Right lobe of liver (tissue), 6 donors: ENCODE results near the gene SNED1. TPM values are rescaled to one million over a fixed set of nuclear protein-coding genes. Genes with fewer than 3 reads are reported as not detected.

Experiments
- ATAC-seq, 4 donors: fragments of 200-7000 bp; cut with Tn5 transposase; one replicate each; pipeline ENCODE4 v1.9.1; 2020; ENCODE audit warnings: mild to moderate bottlenecking in 4 of 4, moderate library complexity in 4 of 4
- DNase-seq, 3 donors: peaks; one replicate each; pipeline ENCODE4 v3.0.0-alpha.2; 2020
- H3K27ac ChIP-seq, 3 donors: fragments of 200-600 bp; one replicate each; pipeline ENCODE4 v1.8.0; 2022
- H3K27me3 ChIP-seq, 2 donors: fragments of 200-600 bp; one replicate each; pipeline ENCODE4 v1.8.0; 2022
- H3K36me3 ChIP-seq, 4 donors: fragments of 200-600 bp; sonication (generic) in 1 of 4; one replicate each; pipeline versions ENCODE4 v1.5.1 to v1.8.0; 2017 to 2022; ENCODE audit warnings: control low read depth in 1 of 4
- H3K4me1 ChIP-seq, 4 donors: fragments of 200-600 bp; sonication (generic) in 1 of 4; one replicate each; pipeline versions ENCODE4 v1.5.1 to v1.8.0; 2017 to 2022; ENCODE audit warnings: control low read depth in 1 of 4
- H3K4me3 ChIP-seq, 3 donors: fragments of 200-600 bp; one replicate each; pipeline ENCODE4 v1.8.0; 2022
- H3K9me3 ChIP-seq, 4 donors: fragments of 200-600 bp; sonication (generic) in 1 of 4; one replicate each; pipeline versions ENCODE4 v1.5.1 to v1.8.0; 2017 to 2022; ENCODE audit warnings: control low read depth in 1 of 4
- POLR2A ChIP-seq: fragments of 450-650 bp; IDR thresholded peaks from one replicate; pipeline ENCODE4 v1.6.1; 2017; ENCODE audit warnings: antibody characterized with exemption, mild to moderate bottlenecking
- WGBS: methylation state at CpG from one replicate; pipeline ENCODE4 v1.1.6; 2018; ENCODE audit warnings: low coverage, low lambda C conversion rate; ENCODE audit not compliant: insufficient coverage; ENCODE audit errors: missing lambda C conversion rate; 5-methylcytosine and 5-hydroxymethylcytosine counted together
- intact Hi-C, 2 donors: fragments of 100-400 bp; cut with DNase I; formaldehyde crosslinking; loops; one replicate each; pipeline versions ENCODE4 v1.11.2 to v1.14.1; 2022
- total RNA-seq, 6 experiments: library from RNA; depleted of rRNA in 2 of 6; stranded (reverse); fragments of >200 nt in 2 of 6; fragmentation: NEBNext Ultra II Directional in 3 of 6; extraction: Animal tissue kit (Norgen Biotek cat#: 25700) in 3 of 6; gene quantifications; one replicate each; pipeline versions ENCODE4 v1.1.0 to v1.2.4, GENCODE V29; 2016 to 2023
- TF ChIP-seq, protein P1 (sequence below), 4 donors: fragments of 200-600 bp in 3 of 4; fragments of 450-650 bp in 1 of 4; IDR thresholded peaks; one replicate each; pipeline versions ENCODE4 v1.5.1 to v1.8.0; 2016 to 2022; ENCODE audit warnings: antibody characterized with exemption in 4 of 4, mild to moderate bottlenecking in 2 of 4
- donor health status: DM: no; HTN: yes; CAD: no.
- donor health status: DM: no; HTN: no; CAD: no.
- donor health status: DM: no; HTN: no; CAD: no.
- donor health status: DM: no; HTN: yes; CAD: no.
- donor health status: DM: no; HTN: yes; CAD: no.

The SNED1 gene
- total RNA-seq, 6 experiments from 2014 or later = 7.4 to 27.8 (median 13.2) TPM

- Histone ChIP-seq H3K27me3 (no peaks in the 10 kb centered on the region), H3K4me3 (no peak overlapping the region), H3K36me3 (peaks cover 0 to 64% (median 4%) of the 10 kb centered on the region in 4 donors), H3K9me3 (no peaks in the 10 kb centered on the region), H3K27ac (no peak overlapping the region), H3K4me1 (no peaks in the 10 kb centered on the region)
- TF ChIP-seq POLR2A = no peak
- TF ChIP-seq, protein P1, sequence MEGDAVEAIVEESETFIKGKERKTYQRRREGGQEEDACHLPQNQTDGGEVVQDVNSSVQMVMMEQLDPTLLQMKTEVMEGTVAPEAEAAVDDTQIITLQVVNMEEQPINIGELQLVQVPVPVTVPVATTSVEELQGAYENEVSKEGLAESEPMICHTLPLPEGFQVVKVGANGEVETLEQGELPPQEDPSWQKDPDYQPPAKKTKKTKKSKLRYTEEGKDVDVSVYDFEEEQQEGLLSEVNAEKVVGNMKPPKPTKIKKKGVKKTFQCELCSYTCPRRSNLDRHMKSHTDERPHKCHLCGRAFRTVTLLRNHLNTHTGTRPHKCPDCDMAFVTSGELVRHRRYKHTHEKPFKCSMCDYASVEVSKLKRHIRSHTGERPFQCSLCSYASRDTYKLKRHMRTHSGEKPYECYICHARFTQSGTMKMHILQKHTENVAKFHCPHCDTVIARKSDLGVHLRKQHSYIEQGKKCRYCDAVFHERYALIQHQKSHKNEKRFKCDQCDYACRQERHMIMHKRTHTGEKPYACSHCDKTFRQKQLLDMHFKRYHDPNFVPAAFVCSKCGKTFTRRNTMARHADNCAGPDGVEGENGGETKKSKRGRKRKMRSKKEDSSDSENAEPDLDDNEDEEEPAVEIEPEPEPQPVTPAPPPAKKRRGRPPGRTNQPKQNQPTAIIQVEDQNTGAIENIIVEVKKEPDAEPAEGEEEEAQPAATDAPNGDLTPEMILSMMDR (IDR thresholded peaks at IDR 0.05) = no peak
- intact Hi-C loops = no loop called here
- no peak for DNase-seq
- 60% methylated on average over 2 of the region's 31 CpGs for WGBS
- ATAC-seq = no peak
Observed at GRCh38 chr2:241070811-241071676, 72.6 kb downstream of the SNED1 start.

- TF ChIP-seq, protein P1 (IDR thresholded peaks at IDR 0.05) = no peak
- H3K36me3 ChIP-seq = peaks cover 0 to 64% (median 4%) of the 10 kb centered on the region in 4 donors
- no peaks in the 10 kb centered on the region for H3K4me1 ChIP-seq
- no peaks in the 10 kb centered on the region for H3K27me3 ChIP-seq
- no peak overlapping the region for H3K27ac ChIP-seq
- H3K4me3 ChIP-seq = no peak overlapping the region
- H3K9me3 ChIP-seq = no peaks in the 10 kb centered on the region
- WGBS = 53% methylated on average over 2 of the region's 25 CpGs
- intact Hi-C loops = no loop called here
- no peak for DNase-seq
- ATAC-seq = no peak
Observed at GRCh38 chr2:241071677-241072111, 73.3 kb downstream of the SNED1 start.

DNA sequence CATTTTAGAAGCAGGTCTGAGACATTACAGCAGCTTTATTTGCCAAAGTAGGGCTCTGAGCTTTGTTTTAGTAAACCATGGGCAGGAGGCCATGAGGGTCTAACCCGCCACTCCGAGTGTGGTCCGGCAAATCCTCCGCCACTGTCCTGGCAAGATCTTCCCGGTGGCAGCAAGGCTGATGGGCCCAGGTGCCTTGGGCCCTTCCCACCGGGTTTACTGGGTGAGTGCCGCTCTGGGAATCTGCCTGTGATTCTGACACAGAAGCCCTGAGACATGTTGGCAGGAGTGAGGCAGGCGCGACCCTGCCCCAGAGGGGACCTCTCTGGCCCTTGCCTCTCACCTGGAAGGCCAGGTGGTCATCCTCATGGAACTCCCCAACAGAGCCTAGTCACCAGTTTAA is 73.7 kb downstream of the SNED1 start:
- H3K27ac ChIP-seq = no peak overlapping the region
- H3K36me3 ChIP-seq = peaks cover 0 to 64% (median 4%) of the 10 kb centered on the region in 4 donors
- no peaks in the 10 kb centered on the region for H3K9me3 ChIP-seq
- no peak overlapping the region for H3K4me3 ChIP-seq
- WGBS = no CpG with 5 or more reads among the region's 9 CpGs
- TF ChIP-seq POLR2A = no peak
- TF ChIP-seq, protein P1 (IDR thresholded peaks at IDR 0.05) = no peak
- DNase-seq (no peak), ATAC-seq (no peak)
- no peaks in the 10 kb centered on the region for H3K27me3 ChIP-seq
- intact Hi-C loops = no loop called here
- no peaks in the 10 kb centered on the region for H3K4me1 ChIP-seq

DNA sequence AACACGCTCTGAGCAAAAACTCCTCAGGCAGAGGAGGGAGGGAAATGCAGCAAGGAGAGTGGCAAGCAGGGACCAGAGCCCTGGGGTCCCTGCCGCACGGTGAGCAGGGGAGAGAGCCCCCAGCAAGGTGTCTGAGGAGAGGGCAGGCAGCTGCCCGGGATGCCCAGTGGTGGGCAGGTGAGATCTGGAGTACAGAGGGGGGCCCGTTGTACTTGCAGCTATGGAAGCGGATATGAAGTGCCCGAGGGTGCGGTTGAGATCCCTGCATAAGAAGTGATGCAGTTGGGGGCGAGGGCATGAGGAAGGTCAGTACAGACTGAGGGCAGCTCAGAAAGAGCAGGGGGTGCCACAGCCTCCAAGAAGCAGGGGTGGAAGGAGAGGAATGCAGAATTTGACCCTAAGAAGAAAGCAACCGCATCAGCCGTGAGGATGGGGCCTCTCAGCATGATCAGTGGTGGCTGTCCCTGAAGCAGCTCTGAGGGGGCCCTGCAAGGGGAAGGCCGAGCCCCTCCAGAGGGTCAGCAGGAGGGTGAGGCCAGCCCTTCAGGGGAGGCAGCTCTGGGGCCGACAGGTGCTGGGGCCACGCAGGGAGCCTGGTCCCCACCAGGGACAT is 74.2 kb downstream of the SNED1 start:
- H3K36me3 ChIP-seq = peaks cover 0 to 62% (median 4%) of the 10 kb centered on the region in 4 donors
- H3K4me1 ChIP-seq = no peaks in the 10 kb centered on the region
- ATAC-seq = no peak
- intact Hi-C loops = no loop called here
- WGBS = 100% methylated on average over 2 of the region's 14 CpGs
- no peak overlapping the region for H3K4me3 ChIP-seq
- H3K9me3 ChIP-seq = no peaks in the 10 kb centered on the region
- H3K27ac ChIP-seq = no peak overlapping the region
- no peak for TF ChIP-seq POLR2A
- TF ChIP-seq, protein P1 (IDR thresholded peaks at IDR 0.05) = no peak
- no peak for DNase-seq
- H3K27me3 ChIP-seq = no peaks in the 10 kb centered on the region
